Measurements from ENCODE around the gene DPF3.

GRCh38 chr14:72790887-72791566, 102.9 kb downstream of the DPF3 start:
- TF ChIP-seq, protein P1, sequence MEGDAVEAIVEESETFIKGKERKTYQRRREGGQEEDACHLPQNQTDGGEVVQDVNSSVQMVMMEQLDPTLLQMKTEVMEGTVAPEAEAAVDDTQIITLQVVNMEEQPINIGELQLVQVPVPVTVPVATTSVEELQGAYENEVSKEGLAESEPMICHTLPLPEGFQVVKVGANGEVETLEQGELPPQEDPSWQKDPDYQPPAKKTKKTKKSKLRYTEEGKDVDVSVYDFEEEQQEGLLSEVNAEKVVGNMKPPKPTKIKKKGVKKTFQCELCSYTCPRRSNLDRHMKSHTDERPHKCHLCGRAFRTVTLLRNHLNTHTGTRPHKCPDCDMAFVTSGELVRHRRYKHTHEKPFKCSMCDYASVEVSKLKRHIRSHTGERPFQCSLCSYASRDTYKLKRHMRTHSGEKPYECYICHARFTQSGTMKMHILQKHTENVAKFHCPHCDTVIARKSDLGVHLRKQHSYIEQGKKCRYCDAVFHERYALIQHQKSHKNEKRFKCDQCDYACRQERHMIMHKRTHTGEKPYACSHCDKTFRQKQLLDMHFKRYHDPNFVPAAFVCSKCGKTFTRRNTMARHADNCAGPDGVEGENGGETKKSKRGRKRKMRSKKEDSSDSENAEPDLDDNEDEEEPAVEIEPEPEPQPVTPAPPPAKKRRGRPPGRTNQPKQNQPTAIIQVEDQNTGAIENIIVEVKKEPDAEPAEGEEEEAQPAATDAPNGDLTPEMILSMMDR (IDR thresholded peaks at IDR 0.05), result no peak
- no peak for TF ChIP-seq POLR2A (IDR thresholded peaks at IDR 0.05)

Data from lower leg skin (tissue), 3 donors.